Stimulated activated CD4-positive, alpha-beta T cell treated with anti-CD3 and anti-CD28 coated beads, TNF-alpha, amount 100 ng/mL, for 4 hours (primary cell): ENCODE measurements around the gene UEVLD.

Experiments used
- DNase-seq, 3 experiments: peaks; one replicate each; pipeline ENCODE4 v3.0.0-alpha.2; 2020; ENCODE audit warnings: low read depth in 3 of 3

Gene UEVLD

GRCh38 chr11:18498039-18498438, 90.5 kb downstream of the UEVLD start:
- no peak for DNase-seq

- DNase-seq = no peak
Observed at GRCh38 chr11:18495703-18496102, 92.8 kb downstream of the UEVLD start.

- no peak for DNase-seq
Observed at GRCh38 chr11:18495271-18495670, 93.3 kb downstream of the UEVLD start.

DNA sequence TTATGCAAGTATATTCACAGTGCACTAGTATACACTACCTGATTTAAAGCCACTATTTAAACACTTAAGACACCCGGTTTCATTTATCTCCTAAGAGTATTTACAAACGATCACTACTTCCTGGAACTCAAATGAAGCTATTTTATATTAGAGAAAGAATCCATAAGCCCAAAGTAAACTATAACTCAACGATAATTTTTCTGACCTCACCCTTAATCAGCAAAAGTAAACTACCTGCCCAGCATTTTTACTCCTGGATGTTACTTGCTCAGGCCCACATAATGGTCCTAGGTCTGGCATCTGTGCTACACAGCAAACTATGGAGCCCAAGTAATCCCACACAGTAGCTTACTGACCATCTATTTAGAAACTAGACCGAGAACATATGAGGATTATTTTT, 95.2 kb downstream of the UEVLD start:
- DNase-seq = no peak

- no peak for DNase-seq
Observed at GRCh38 chr11:18492888-18493287, 95.6 kb downstream of the UEVLD start.

DNA sequence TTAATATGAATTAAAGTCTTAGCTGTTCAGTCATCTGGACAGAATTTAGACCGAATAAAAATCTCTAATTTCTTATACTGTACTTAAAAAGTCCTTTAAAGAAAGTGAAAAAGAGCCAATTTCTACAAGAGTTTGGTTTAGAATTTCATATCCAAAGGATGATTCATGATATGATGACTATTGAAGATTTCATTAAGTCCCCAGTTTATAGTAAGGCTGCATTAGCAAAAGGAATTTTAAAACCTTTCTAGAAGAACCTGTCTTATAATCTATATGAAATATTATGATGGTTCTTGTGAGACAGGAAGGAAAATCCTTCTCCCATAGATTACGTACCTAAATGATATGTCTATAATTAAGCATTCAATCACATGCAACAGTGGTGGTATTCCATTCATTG, 96.6 kb downstream of the UEVLD start:
- no peak for DNase-seq

- DNase-seq = no peak
Observed at GRCh38 chr11:18490736-18491485, 97.6 kb downstream of the UEVLD start.

DNA sequence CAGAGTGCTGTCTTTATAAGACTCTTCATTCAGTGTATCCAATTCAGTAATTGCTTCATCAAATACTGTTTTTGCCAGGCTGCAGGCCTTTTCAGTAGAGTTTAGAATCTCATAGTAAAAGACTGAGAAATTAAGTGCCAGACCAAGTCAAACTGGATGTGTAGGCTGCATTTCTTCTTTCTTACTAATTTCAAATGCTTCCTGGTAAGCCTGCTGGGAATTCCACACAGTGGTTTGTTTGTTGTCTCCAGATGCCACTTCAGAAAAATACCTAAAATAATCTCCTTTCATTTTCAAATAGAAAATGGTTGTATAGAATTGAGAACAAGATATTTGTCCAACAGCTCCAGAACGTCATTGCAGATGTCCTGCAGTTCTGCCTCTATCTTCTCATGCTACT, 98.2 kb downstream of the UEVLD start:
- DNase-seq = no peak

DNA sequence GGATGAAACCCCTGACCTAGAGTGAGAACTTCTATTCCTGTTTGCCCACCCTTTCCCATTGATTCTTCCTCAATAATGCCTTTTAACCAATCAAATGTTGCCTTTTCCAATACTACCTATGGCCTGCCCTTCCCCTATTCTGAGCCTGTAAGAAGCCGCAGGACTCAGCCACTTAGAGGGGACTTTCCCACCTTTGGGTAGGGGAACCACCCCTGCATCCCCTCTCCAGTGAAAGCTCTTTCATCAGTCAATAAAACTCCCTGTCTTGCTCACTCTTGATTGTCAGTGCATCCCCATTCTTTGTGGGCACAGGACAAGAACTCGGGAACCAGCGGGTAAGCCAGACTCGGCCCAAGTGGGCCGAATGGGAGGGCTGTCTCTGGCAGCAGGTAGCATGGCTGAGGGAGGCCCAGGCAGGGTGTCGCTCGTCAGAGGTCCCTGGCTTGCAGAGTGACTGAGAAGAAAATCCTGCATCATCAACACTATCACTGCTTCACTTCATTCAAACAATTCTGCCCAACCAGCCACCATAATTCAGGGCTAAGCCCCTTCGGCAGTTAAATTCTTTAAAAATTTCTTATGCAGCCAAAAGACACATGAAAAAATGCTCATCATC, 102.5 kb downstream of the UEVLD start:
- no peak for DNase-seq
